ENCODE measurements around the gene DNAJC24. TPM values are rescaled to one million over a fixed set of nuclear protein-coding genes. Genes with fewer than 3 reads are reported as not detected.

DNAJC24 gene
- total and polyA plus RNA-seq, 9 of the 15 experiments (the other 6 are each of a cell fraction or from before 2014, with no cell fraction given), result 12.2 to 31.9 (median 16.9) TPM

GRCh38 chr11:31369348-31370329, at the start of gene DNAJC24, which contains the start of gene DCDC1 (continued):
- TF ChIP-seq ARID4B (CRISPR knock-in tag; IDR thresholded peaks at IDR 0.05), result peak; percentile 70; the same call in 1 of the 2 replicates
- TF ChIP-seq BRD9 (IDR thresholded peaks at IDR 0.05; ENCODE audit: low read depth, partially characterized antibody), result no peak
- peak; percentile 82 for TF ChIP-seq POLR2AphosphoS5 (IDR thresholded peaks at IDR 0.05; ENCODE audit: control insufficient read depth, insufficient read depth, low read depth, low read length)
- no peak for TF ChIP-seq SNIP1 (IDR thresholded peaks at IDR 0.05; ENCODE audit: low read depth)
- no peak for TF ChIP-seq PBX2 (CRISPR knock-in tag; IDR thresholded peaks at IDR 0.05; ENCODE audit: low read depth)
- TF ChIP-seq PBX2 (tag; conservative IDR thresholded peaks at IDR 0.05; ENCODE audit: low read depth), result no peak
- TF ChIP-seq ATF4 (CRISPR knock-in tag; IDR thresholded peaks at IDR 0.05), result no peak
- no peak for TF ChIP-seq RFX7 (CRISPR knock-in tag; IDR thresholded peaks at IDR 0.05)
- TF ChIP-seq CREB3 (tag; conservative IDR thresholded peaks at IDR 0.05; ENCODE audit: low read depth), result no peak
- no peak for TF ChIP-seq TFE3 (CRISPR knock-in tag; IDR thresholded peaks at IDR 0.05)
- TF ChIP-seq NFE2 (IDR thresholded peaks at IDR 0.05; ENCODE audit: low read depth), result no peak
- no peak for TF ChIP-seq MTA2 (IDR thresholded peaks at IDR 0.05; ENCODE audit: low read depth)
- peak; percentile 79 for TF ChIP-seq PKNOX1 (IDR thresholded peaks at IDR 0.05)

Data from K562 (cell line).